Endothelial cell (in vitro differentiated cells): Measurements from ENCODE around the gene KASH5. TPM values are rescaled to one million over a fixed set of nuclear protein-coding genes. Genes with fewer than 3 reads are reported as not detected.
A peak's percentile ranks its signal among the peaks of the same experiment; 100 is the strongest.

Experiments used
- DNase-seq: peaks from one replicate; pipeline ENCODE4 v3.0.0; 2021; ENCODE audit warnings: low spot score
- H3K27ac Mint-ChIP-seq: one replicate; pipeline ENCODE4 v1.8.0; 2021; ENCODE audit warnings: mixed read lengths, inconsistent platforms; ENCODE audit not compliant: unreplicated experiment
- H3K27me3 Mint-ChIP-seq: one replicate; pipeline ENCODE4 v1.8.0; 2021; ENCODE audit warnings: mild to moderate bottlenecking, moderate library complexity, mixed read lengths, inconsistent platforms; ENCODE audit not compliant: unreplicated experiment
- H3K36me3 Mint-ChIP-seq: one replicate; pipeline ENCODE4 v1.8.0; 2021; ENCODE audit warnings: mild to moderate bottlenecking, low read depth, mixed read lengths, inconsistent platforms; ENCODE audit not compliant: unreplicated experiment
- H3K4me1 Mint-ChIP-seq: one replicate; pipeline ENCODE4 v1.8.0; 2021; ENCODE audit warnings: mild to moderate bottlenecking, mixed read lengths, inconsistent platforms; ENCODE audit not compliant: unreplicated experiment
- H3K4me3 Mint-ChIP-seq: one replicate; pipeline ENCODE4 v1.8.0; 2021; ENCODE audit warnings: mild to moderate bottlenecking, mixed read lengths, inconsistent platforms; ENCODE audit not compliant: unreplicated experiment
- H3K9me3 Mint-ChIP-seq: one replicate; pipeline ENCODE4 v1.8.0; 2021; ENCODE audit warnings: mixed read lengths, inconsistent platforms; ENCODE audit not compliant: unreplicated experiment
- CTCF ChIP-seq: fragments of 200-600 bp; sonication (generic); IDR thresholded peaks from one replicate; pipeline ENCODE4 v1.5.0; 2021; ENCODE audit warnings: antibody characterized with exemption; ENCODE audit not compliant: unreplicated experiment
- total RNA-seq: library from RNA; stranded (reverse); fragmentation: NEBNext Ultra II Directional; extraction: Animal tissue kit (Norgen Biotek cat#: 25700); gene quantifications from one replicate; pipeline ENCODE4 v1.2.1, GENCODE V29; 2021; ENCODE audit not compliant: unreplicated experiment

KASH5 gene
- total RNA-seq, 1 donor from 2014 or later, result 0.26 TPM

- Mint-ChIP-seq H3K36me3 (peaks cover 11% of the 10 kb centered on the region), H3K27me3 (peaks cover 52% of the 10 kb centered on the region), H3K4me1 (peaks cover 14% of the 10 kb centered on the region), H3K4me3 (peak within 1 kb of the TSS; percentile 82), H3K27ac (no peak within 1 kb of the TSS), H3K9me3 (no peaks in the 10 kb centered on the region)
- TF ChIP-seq CTCF, result no peak
- peak; percentile 43 for DNase-seq
Measured at GRCh38 chr19:49441210-49441959, 53.3 kb downstream of the KASH5 start, which contains the start of gene SLC17A7. Gene SLC17A7, minus strand, starts transcription at chr19:49441527. Its CDS starts 148 bp downstream, at chr19:49441379.

GRCh38 chr19:49441960-49442350 is 53.9 kb downstream of the KASH5 start:
- no peak for DNase-seq
- Mint-ChIP-seq H3K36me3 (peaks cover 16% of the 10 kb centered on the region), H3K9me3 (no peaks in the 10 kb centered on the region), H3K27ac (no peak overlapping the region), H3K4me3 (peak overlapping the region; percentile 82), H3K4me1 (peaks cover 14% of the 10 kb centered on the region), H3K27me3 (peaks cover 49% of the 10 kb centered on the region)
- no peak for TF ChIP-seq CTCF

- Mint-ChIP-seq H3K4me1 (peaks cover 14% of the 10 kb centered on the region), H3K9me3 (no peaks in the 10 kb centered on the region), H3K4me3 (peak overlapping the region; percentile 82), H3K27me3 (peaks cover 48% of the 10 kb centered on the region), H3K27ac (no peak overlapping the region), H3K36me3 (peaks cover 16% of the 10 kb centered on the region)
- no peak for TF ChIP-seq CTCF
- DNase-seq, result no peak
Measured at GRCh38 chr19:49442354-49442753, 54.3 kb downstream of the KASH5 start.

GRCh38 chr19:49442771-49443365 is 54.8 kb downstream of the KASH5 start:
- no peak for TF ChIP-seq CTCF
- Mint-ChIP-seq H3K36me3 (peaks cover 16% of the 10 kb centered on the region), H3K27ac (no peak overlapping the region), H3K9me3 (no peaks in the 10 kb centered on the region), H3K27me3 (peaks cover 43% of the 10 kb centered on the region), H3K4me1 (peaks cover 14% of the 10 kb centered on the region), H3K4me3 (peak overlapping the region; percentile 82)
- DNase-seq, result peak; percentile 99
